ENCODE measurements around the gene NSMCE4A.
"Not testable (repeated sequence)": the region's sequence is repeated elsewhere in the genome, so short reads cannot be mapped to it uniquely, and the experiment has no call there.

- not testable (repeated sequence) for TF ChIP-seq CTCF (IDR thresholded peaks at IDR 0.05); POLR2AphosphoS5 (IDR thresholded peaks at IDR 0.05; ENCODE audit: low read depth, low read length); REST (IDR thresholded peaks at IDR 0.05; ENCODE audit: insufficient read depth in 1 of 2, low read depth in 2 of 2, low read length in 1 of 2)
These were observed 16.7 kb upstream of the NSMCE4A start for GRCh38 chr10:121991727-121992126.
